K562 (cell line): Measurements from ENCODE around the gene TRDN. TPM values are rescaled to one million over a fixed set of nuclear protein-coding genes. Genes with fewer than 3 reads are reported as not detected.

Experiments
- ATAC-seq: fragments of 200-7000 bp; cut with Tn5 transposase; 3 replicates; pipeline ENCODE4 v1.9.1; 2020; ENCODE audit warnings: moderate library complexity
- BruUV-seq: library from RNA; stranded (reverse); fragments of 400-500 nt; replicated peaks from 2 replicates; lab custom pipeline; 2021; lab: Mats Ljungman, UMichigan
- CTCF ChIA-PET: fragments of 300-600 bp; formaldehyde crosslinking; extraction: SDS; loops from one replicate; lab custom pipeline; 2021; ENCODE audit warnings: low intra/inter-chr PET ratio; lab: Yijun Ruan, JAX
- POLR2A ChIA-PET: fragments of 300-600, 350-650 bp; sonication (Branson Sonifier 250); formaldehyde crosslinking; extraction: SDS; loops from one replicate; lab custom pipeline; 2021; ENCODE audit warnings: antibody characterized with exemption, inconsistent platforms; lab: Yijun Ruan, JAX
- DNase-seq, 4 experiments: peaks; one replicate each; pipeline versions ENCODE4 v3.0.0 to v3.0.0-alpha.2; 2011 to 2018; ENCODE audit warnings: low spot score in 3 of 4, mixed read lengths in 3 of 4; ENCODE audit errors: extremely low read depth in 1 of 4
- FAIRE-seq: peaks from 2 replicates; lab custom pipeline; 2011; peaks lifted over from hg19 to GRCh38; lab: Jason Lieb, UNC
- H2AFZ ChIP-seq: 2 replicates; pipeline ENCODE4 v1.6.0; 2011; ENCODE audit warnings: low read depth, low read length, control low read depth, inconsistent platforms
- H3K27ac ChIP-seq: fragments of 200-600 bp; 3 replicates; pipeline ENCODE4 v1.8.0; 2011; ENCODE audit warnings: low read depth, mild to moderate bottlenecking, control low read depth, inconsistent platforms, low read length, moderate library complexity, mixed read lengths; ENCODE audit errors: extremely low read depth
- H3K27me3 ChIP-seq, 2 experiments: fragments of 300-600 bp in 1 of 2; 2 replicates in 1 of 2; 3 replicates in 1 of 2; pipeline versions ENCODE4 v1.6.0 to v1.8.0; 2011; ENCODE audit warnings: inconsistent platforms in 2 of 2, low read length in 2 of 2, mild to moderate bottlenecking in 1 of 2, mixed read lengths in 1 of 2, moderate library complexity in 1 of 2; ENCODE audit not compliant: control insufficient read depth in 2 of 2, insufficient read depth in 2 of 2
- H3K36me3 ChIP-seq: fragments of 300-600 bp; 3 replicates; pipeline ENCODE4 v1.8.0; 2011; ENCODE audit warnings: mild to moderate bottlenecking, low read length, inconsistent platforms; ENCODE audit not compliant: control insufficient read depth, insufficient read depth
- H3K4me1 ChIP-seq, 2 experiments: fragments of 200-600 bp in 1 of 2; replicated peaks in 1 of 2; 2 replicates in 1 of 2; 3 replicates in 1 of 2; pipeline versions ENCODE4 v1.5.1 to v1.8.0; 2011; ENCODE audit warnings: inconsistent platforms in 2 of 2, low read length in 2 of 2, mild to moderate bottlenecking in 1 of 2, mixed read lengths in 1 of 2, moderate library complexity in 1 of 2; ENCODE audit not compliant: control insufficient read depth in 2 of 2, insufficient read depth in 2 of 2
- H3K4me2 ChIP-seq: 2 replicates; pipeline ENCODE4 v1.6.1; 2011; ENCODE audit warnings: low read length, control low read depth, inconsistent platforms, mixed read lengths; ENCODE audit not compliant: insufficient read depth
- H3K4me3 ChIP-seq: fragments of 200-600 bp; sonication (generic), shearing (Covaris generic); 2 replicates; pipeline ENCODE4 v1.5.1; 2016; ENCODE audit warnings: control low read depth, inconsistent platforms
- H3K79me2 ChIP-seq: fragments of 200-600 bp; 3 replicates; pipeline ENCODE4 v1.8.0; 2011; ENCODE audit warnings: low read length, inconsistent platforms; ENCODE audit not compliant: control insufficient read depth, insufficient read depth
- H3K9ac ChIP-seq, 2 experiments: 2 replicates each; pipeline versions ENCODE4 v1.6.0 to v1.6.1; 2011; ENCODE audit warnings: low read depth in 2 of 2, low read length in 2 of 2, control low read depth in 1 of 2, inconsistent platforms in 1 of 2, mild to moderate bottlenecking in 1 of 2, mixed read lengths in 1 of 2; ENCODE audit not compliant: insufficient read depth in 1 of 2
- H3K9me1 ChIP-seq: one replicate; pipeline ENCODE4 v1.6.0; 2011; ENCODE audit warnings: inconsistent platforms, mild to moderate bottlenecking, low read length, moderate library complexity; ENCODE audit not compliant: control insufficient read depth, insufficient read depth
- H3K9me3 ChIP-seq: replicated peaks from 2 replicates; pipeline ENCODE4 v1.5.1; 2011; ENCODE audit warnings: low read depth, low read length, inconsistent platforms; ENCODE audit not compliant: control insufficient read depth, insufficient read depth
- H4K20me1 ChIP-seq: replicated peaks from 2 replicates; pipeline ENCODE4 v1.6.1; 2011; ENCODE audit warnings: low read length, inconsistent platforms, mixed read lengths; ENCODE audit not compliant: control insufficient read depth, insufficient read depth
- CEBPB ChIP-seq: fragments of 450-650 bp; IDR thresholded peaks from 2 replicates; pipeline ENCODE4 v1.6.1; 2016; ENCODE audit warnings: missing genetic modification characterization, missing compliant biosample characterization
- MAFF ChIP-seq: IDR thresholded peaks from 2 replicates; pipeline ENCODE4 v1.6.1; 2012; ENCODE audit warnings: low read length, improper control_type of control experiment
- WGBS: fragments of 100-300 bp; shearing (Covaris generic); methylation state at CpG from one replicate; pipeline ENCODE4 v1.1.6; 2016; ENCODE audit warnings: low coverage, mixed read lengths; ENCODE audit not compliant: insufficient coverage; ENCODE audit errors: missing lambda C conversion rate; 5-methylcytosine and 5-hydroxymethylcytosine counted together
- in situ Hi-C: fragments of 300-500 bp; cut with MboI; formaldehyde crosslinking; loops from 4 replicates; pipeline ENCODE4 v1.15.0; 2018; ENCODE audit warnings: inconsistent platforms, mixed read lengths
- intact Hi-C: fragments of 100-400 bp; cut with micrococcal nuclease; formaldehyde crosslinking; loops from 2 replicates; pipeline ENCODE4 v1.14.2; 2022
- polyA plus RNA-seq, 8 experiments: library from polyadenylated mRNA; depleted of rRNA in 4 of 8; stranded (reverse) in 5 of 8; unstranded in 3 of 8; fragments of >200 nt; fragmentation: Nextera tagmentation in 2 of 8; fragmentation: Illumina TruSeq in 1 of 8; extraction: Ambion mirVana in 2 of 8; extraction: Trizol in 1 of 8; gene quantifications; 2 replicates each; pipeline versions ENCODE4 v1.2.1 to v1.2.3, GENCODE V29; 2011 to 2014; ENCODE audit warnings: inconsistent platforms in 1 of 8, missing spikeins in 1 of 8
- total RNA-seq, 7 experiments: library from RNA; depleted of rRNA in 6 of 7; stranded (reverse); fragments of >200 nt in 6 of 7; fragmentation: Illumina TruSeq in 2 of 7; extraction: Trizol in 2 of 7; gene quantifications; 2 replicates each; pipeline versions ENCODE4 v1.2.1 to v1.2.3, GENCODE V29; 2011 to 2021; ENCODE audit warnings: low replicate concordance in 1 of 7
- TF ChIP-seq, protein P1 (sequence below), 3 experiments: fragments of 200-800 bp in 1 of 3; fragments of 250-450 bp in 1 of 3; fragments of 450-650 bp in 1 of 3; sonication (Bioruptor Pico) in 1 of 3; sonication (Bioruptor generic) in 1 of 3; formaldehyde crosslinking in 1 of 3; IDR thresholded peaks; 2 replicates each; pipeline versions ENCODE4 v1.6.1 to v1.8.0; 2016 to 2022; ENCODE audit warnings: mild to moderate bottlenecking in 2 of 3, missing genetic modification characterization in 2 of 3, missing compliant biosample characterization in 1 of 3, moderate library complexity in 1 of 3
- TF ChIP-seq, protein P2 (sequence below), 2 experiments: fragments of 450-650 bp in 1 of 2; sonication (generic) in 1 of 2; formaldehyde crosslinking in 1 of 2; IDR thresholded peaks in 1 of 2; conservative IDR thresholded peaks in 1 of 2; 2 replicates each; pipeline versions ENCODE4 v1.6.1 to v1.8.1; 2016 to 2023; ENCODE audit warnings: mild to moderate bottlenecking in 2 of 2, moderate library complexity in 2 of 2, inconsistent platforms in 1 of 2, missing genetic modification reagents in 1 of 2

TRDN gene
- total and polyA plus RNA-seq, 9 of the 15 experiments (the other 6 are each of a cell fraction or from before 2014, with no cell fraction given): 0.05 to 0.50 (median 0.16) TPM

DNA sequence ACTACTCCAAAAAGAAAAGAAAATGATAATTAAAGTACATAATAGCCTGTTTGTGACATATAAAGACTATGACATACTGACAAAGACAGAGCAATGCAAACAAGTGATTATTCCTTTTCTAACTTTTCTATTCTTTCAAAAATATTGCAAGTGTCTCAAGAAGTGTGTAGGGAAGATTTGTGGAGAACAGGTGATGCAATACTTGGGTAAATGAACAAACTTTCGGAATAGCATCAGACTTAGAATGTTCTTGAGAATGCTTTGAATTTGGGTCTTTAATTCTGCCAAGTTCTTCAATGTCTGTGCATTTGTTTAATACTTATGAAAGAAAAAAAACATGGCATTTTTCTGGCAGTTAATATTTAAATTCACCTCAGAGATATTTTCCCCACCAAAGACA lies 40.0 kb upstream of the TRDN start:
- FAIRE-seq: no peak

More for the DNA sequence above, 40.0 kb upstream of the TRDN start:
- Histone ChIP-seq H3K79me2 (no peaks in the 10 kb centered on the region), H3K27me3 (no peaks in the 10 kb centered on the region), H3K27ac (no peak overlapping the region), H3K9me1 (no peaks in the 10 kb centered on the region), H3K9ac (no peak overlapping the region), H3K4me3 (no peak overlapping the region), H4K20me1 (no peaks in the 10 kb centered on the region), H3K4me1 (no peaks in the 10 kb centered on the region), H3K9me3 (no peaks in the 10 kb centered on the region), H3K4me2 (no peak overlapping the region), H3K36me3 (no peaks in the 10 kb centered on the region), H2AFZ (no peak overlapping the region)
- ChIA-PET POLR2A (no interaction called here), CTCF (no interaction called here)
- TF ChIP-seq CEBPB (tag) (peak; percentile 31; the same call in 1 of the 2 replicates), MAFF (no peak)
- TF ChIP-seq, protein P1, sequence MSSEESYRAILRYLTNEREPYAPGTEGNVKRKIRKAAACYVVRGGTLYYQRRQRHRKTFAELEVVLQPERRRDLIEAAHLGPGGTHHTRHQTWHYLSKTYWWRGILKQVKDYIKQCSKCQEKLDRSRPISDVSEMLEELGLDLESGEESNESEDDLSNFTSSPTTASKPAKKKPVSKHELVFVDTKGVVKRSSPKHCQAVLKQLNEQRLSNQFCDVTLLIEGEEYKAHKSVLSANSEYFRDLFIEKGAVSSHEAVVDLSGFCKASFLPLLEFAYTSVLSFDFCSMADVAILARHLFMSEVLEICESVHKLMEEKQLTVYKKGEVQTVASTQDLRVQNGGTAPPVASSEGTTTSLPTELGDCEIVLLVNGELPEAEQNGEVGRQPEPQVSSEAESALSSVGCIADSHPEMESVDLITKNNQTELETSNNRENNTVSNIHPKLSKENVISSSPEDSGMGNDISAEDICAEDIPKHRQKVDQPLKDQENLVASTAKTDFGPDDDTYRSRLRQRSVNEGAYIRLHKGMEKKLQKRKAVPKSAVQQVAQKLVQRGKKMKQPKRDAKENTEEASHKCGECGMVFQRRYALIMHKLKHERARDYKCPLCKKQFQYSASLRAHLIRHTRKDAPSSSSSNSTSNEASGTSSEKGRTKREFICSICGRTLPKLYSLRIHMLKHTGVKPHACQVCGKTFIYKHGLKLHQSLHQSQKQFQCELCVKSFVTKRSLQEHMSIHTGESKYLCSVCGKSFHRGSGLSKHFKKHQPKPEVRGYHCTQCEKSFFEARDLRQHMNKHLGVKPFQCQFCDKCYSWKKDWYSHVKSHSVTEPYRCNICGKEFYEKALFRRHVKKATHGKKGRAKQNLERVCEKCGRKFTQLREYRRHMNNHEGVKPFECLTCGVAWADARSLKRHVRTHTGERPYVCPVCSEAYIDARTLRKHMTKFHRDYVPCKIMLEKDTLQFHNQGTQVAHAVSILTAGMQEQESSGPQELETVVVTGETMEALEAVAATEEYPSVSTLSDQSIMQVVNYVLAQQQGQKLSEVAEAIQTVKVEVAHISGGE (CRISPR knock-in tag; IDR thresholded peaks at IDR 0.05): no peak
- TF ChIP-seq, protein P2, sequence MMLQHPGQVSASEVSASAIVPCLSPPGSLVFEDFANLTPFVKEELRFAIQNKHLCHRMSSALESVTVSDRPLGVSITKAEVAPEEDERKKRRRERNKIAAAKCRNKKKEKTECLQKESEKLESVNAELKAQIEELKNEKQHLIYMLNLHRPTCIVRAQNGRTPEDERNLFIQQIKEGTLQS (IDR thresholded peaks at IDR 0.05): peak; percentile 47; the same call in 1 of the 2 replicates
- TF ChIP-seq, protein P2 (CRISPR knock-in tag; conservative IDR thresholded peaks at IDR 0.05): no peak
- no peak for DNase-seq
- in situ Hi-C loops (no loop called here), intact Hi-C loops (no loop called here)
- 35% methylated on average over 1 of the region's 1 CpG for WGBS
- no peak for ATAC-seq
- BruUV-seq: no TSS peak
